Inferior parietal cortex (tissue), 1 donor: Measurements from ENCODE around the gene TTC1.
A peak's percentile ranks its signal among the peaks of the same experiment; 100 is the strongest.
"Not testable (repeated sequence)": the region's sequence is repeated elsewhere in the genome, so short reads cannot be mapped to it uniquely, and the experiment has no call there.

Source experiments
- DNase-seq: peaks from one replicate; pipeline ENCODE4 v3.0.0-alpha.2; 2016; ENCODE audit errors: extremely low spot score

TTC1 gene

DNA sequence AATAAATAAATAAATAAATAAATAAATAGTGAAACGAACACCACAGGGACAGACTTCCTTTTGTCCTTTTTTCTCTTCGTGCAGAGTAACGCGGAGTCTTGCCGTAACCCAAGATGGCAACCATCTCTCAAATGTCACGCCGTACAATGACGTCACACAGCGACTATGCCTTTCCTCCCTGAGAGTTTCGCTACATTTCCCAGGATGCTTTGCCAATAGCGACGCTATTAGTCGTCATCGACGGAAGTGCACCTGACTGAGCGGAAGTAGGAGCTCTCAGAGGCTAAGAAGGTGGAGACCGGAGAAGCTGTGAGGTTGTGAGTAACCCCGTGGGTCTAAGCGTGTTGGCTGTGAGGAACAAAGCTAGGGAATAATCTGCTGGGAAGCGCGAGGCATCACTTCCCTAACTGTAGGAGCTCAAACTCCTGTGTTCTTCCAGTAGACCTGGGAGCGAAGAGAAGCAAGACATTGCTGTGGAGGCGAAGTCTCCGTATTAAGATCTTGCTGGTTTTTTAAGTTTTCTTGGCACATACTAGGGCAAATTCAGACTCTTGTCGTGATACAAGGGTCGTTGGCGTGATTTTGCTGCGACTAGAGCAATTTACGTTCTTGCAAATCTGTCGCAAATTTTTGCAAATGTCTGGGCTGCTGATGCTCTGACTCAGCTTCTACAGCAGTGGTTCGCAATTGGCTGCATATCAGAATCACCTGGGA lies at the start of gene TTC1:
Gene TTC1 (plus strand): TSS at position 263 of the 714 bp plus-strand sequence. CDS start 1,390 bp downstream, outside the sequence.
- peak; percentile 100 for DNase-seq

DNA sequence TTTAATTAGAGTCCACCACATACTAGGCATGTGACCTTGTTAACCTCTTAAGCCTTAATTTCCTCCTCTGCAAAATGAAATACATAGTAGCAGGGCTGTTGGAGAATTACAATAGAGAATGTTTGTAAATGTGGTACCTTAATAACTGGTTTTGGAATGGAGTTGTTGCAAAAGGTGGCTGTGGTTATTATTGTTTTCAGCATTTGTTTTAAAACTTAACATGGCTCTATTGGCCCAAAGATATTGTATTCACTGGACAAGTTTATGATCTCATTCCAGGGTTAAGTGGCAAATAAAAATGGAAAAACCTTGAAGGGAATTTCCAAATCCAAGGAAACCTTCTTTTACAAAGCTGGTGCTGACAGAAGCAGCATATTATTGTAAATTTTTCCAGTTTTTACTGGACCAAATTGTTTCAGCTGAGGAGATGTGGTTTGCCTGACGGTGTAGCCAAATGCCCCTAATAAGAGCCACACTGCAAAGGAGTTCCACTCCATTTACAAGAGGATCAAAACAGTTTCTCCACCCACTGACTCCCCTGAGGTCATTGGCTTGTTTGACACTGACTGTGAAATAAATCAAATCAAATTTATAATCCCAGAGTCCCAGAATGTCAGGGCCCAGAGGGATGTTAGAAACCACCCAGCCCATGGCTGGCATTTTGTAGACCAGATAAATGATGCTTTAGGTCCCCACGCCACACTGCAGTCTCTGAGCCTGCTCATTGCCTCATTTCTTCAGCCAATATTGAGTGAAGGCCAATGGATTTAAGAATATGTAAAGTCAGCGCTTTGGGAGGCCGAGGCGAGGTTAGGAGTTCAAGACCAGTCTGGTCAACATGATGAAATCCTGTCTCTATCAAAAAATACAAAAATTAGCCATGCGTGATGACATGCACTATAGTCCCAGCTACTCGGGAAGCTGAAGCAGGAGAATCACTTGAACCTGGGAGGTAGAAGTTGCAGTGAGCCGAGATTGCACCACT lies 47.5 kb upstream of the TTC1 start:
- no peak for DNase-seq

DNA sequence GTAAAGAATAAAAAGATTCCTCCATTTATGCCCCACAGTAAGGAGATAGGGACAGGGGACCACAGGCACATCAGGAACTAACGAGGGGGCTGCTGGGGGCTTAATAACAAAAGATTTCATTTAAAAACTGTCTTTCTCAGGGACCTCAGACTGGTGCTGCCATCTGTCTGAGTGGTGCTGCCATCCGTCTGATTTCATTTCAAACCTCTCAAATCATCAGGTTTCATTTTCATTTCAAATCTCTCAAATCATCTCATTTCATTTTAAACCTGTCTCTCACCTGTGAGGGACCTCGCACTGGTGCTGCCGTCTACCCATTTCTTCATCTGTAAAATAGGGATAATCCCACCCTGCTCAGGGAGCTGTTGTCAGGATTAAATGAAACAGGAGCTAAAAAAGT lies 46.7 kb upstream of the TTC1 start:
- DNase-seq = no peak

GRCh38 chr5:159963935-159964334 lies 45.0 kb upstream of the TTC1 start:
- no peak for DNase-seq

DNA sequence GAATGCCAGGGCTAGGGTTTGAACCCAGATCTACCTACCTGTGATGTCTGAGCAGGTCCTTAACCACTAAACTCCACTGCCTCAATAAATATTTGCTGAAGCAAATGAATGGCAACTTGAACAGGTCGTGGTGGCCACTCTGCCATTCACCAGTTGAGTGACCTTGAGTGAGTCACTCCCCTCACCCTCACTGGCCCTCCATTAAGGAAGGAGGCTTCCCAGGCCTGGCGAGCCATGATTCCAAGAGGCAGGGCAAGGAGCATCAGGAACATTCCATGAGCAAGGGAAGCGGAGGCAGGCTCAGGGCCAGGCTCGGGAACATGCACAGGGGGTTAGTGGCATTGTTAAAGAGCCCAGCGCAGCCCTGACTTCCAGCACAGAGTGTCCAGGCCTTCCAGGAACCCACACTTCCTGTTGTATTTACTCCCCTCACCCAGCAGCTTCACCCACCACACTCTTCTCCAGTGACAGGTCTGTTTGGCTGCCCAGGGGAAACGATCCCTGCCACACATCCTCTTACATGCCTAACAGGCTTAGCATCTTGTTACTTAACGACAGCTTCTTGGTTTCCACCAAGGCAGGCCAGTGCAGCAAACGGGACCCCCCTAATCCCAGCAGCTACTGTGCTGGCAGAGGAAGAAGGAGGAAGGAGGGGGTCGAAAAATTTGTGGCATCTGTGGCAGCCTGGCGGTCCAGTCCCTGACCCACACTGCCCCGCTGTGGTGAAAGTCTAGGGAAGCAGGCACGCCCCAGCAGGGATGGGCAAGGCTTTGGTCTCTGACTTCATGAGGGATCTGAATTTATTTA lies 43.7 kb upstream of the TTC1 start:
- no peak for DNase-seq

GRCh38 chr5:159965838-159966128 lies 43.2 kb upstream of the TTC1 start:
- not testable (repeated sequence) for DNase-seq

DNA sequence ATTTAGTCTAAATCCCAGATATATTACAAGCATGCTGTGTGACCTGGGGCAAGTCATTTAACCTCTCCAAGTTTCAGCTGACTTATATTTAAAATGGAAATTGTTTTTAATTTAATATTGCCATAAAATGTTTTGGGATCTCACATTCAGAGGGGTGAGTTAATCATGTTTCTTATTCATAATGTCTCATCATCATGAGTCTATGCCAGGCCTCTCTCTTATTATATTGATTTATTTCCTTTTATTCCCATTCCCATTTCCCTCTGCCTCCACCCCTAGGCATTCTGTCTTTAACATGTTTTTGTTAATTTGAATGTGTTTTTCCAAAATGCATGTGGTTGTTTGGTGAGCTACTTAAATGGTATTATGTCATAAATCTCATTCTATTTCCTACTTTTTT lies 39.0 kb upstream of the TTC1 start:
- DNase-seq = no peak

DNA sequence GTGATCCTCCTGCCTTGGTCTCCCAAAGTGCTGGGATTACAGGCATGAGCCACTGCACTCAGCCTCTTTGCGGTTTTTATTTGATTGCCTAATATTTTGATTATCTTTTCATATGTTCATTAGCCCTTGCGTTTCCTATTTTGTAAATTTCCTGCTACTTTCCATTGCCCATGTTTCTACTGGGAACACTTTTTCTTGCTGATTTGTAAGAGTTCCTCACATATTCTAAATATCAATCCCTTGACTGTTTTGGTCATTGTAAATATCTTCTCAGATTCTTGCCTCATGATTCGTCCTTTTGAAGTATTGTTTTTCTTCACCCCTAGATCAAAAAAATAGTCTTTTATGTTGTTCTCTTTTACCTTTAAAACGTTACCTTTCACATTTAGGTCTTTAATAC lies 37.9 kb upstream of the TTC1 start:
- DNase-seq = no peak

DNA sequence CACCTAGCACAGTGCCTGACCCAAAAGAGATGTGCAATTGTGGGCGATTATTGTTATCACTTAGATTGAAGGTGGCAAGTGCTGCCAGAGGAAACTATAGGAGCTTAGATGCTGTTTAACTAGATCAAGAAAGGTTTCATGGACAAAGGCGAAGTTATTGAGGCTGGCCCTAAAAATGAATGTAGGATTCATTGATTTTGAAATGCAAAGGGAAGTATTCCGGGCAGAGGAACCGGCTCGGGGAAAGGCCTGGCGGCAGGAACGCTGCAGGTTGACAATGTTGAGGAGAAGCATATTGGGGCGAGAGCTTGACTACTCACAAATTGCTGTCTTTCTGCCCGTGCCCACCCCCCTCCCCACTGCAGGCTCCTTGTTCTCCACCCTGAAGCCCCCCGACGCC lies 37.4 kb upstream of the TTC1 start:
- no peak for DNase-seq

DNA sequence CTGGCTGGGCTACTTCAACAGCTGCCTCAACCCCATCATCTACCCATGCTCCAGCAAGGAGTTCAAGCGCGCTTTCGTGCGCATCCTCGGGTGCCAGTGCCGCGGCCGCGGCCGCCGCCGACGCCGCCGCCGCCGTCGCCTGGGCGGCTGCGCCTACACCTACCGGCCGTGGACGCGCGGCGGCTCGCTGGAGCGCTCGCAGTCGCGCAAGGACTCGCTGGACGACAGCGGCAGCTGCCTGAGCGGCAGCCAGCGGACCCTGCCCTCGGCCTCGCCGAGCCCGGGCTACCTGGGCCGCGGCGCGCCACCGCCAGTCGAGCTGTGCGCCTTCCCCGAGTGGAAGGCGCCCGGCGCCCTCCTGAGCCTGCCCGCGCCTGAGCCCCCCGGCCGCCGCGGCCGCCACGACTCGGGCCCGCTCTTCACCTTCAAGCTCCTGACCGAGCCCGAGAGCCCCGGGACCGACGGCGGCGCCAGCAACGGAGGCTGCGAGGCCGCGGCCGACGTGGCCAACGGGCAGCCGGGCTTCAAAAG lies 36.9 kb upstream of the TTC1 start:
- no peak for DNase-seq

GRCh38 chr5:159972538-159973362 lies 36.2 kb upstream of the TTC1 start:
- no peak for DNase-seq

- DNase-seq = no peak
Observed at GRCh38 chr5:159975462-159976019, 33.4 kb upstream of the TTC1 start.

DNA sequence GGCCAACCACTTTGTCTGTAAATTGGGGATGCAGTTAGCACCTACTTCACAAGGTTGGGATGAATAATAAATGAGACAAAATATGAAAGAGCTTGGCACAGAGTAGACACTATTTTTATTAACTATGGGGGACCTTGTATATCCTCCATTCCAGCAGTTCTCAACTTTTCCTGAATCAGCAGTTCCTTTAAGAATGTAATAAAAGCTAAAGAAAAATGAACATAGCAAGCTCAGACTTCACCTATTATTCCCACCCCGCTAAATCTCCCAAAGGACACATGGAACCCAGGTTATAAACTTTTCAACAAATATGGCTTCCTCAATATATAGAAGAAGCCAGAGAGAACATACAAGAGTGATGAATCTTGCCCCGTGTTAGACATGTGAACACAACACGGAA lies 32.0 kb upstream of the TTC1 start:
- no peak for DNase-seq

DNA sequence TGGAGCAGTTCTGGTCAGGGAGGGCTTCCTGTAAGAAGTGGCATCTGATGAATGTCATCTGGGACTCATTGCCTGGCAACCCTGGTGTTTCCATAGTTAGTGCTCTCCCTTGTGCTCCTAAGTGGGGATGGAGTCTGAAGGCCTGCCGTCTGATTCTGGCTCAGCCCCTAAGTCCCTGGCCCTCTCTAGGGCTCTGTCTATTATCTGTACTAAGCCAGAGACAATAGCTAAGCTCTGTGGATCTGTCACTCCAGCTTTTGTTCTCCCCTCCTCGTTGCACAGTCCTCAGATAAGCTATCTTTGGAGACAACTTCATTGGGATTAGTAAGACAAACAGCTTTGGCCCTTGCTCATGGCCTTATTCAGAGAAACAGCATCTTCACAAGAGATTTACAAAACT lies 30.6 kb upstream of the TTC1 start:
- no peak for DNase-seq

DNA sequence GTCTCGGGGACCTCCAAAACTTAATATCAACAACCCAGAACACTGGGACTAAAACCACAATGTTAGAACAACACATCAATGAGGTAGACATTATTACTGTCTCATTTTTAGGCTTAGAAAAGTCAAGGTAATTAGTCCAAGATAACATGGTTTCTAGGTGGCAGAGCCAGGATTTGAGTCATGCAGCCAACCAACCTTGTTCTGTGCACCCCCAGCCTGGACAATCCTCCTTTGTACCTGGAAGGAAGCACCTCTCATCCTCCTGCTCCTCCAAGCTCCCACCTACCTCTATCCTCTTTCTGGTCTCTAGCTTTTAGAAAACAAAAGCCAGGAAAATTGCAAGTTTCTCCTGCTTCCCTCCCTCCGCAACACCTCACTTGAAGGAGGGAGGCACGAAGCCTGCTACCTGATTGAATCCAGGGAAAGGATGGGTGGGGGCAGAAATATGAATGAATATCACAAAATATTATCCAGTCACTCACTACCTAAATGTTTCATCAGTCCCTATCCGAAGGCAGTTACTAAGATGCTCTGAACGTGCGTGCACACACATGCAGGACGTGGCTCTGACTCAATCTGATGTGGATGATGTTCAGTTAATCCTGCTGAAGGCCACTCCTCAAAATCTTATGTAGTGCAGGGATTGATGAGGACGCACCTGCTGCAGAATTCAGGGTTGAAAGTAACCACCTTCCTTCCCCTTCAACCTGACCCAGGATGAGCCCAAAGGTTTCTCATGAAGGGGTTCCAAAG lies 26.3 kb upstream of the TTC1 start:
- DNase-seq = no peak

DNA sequence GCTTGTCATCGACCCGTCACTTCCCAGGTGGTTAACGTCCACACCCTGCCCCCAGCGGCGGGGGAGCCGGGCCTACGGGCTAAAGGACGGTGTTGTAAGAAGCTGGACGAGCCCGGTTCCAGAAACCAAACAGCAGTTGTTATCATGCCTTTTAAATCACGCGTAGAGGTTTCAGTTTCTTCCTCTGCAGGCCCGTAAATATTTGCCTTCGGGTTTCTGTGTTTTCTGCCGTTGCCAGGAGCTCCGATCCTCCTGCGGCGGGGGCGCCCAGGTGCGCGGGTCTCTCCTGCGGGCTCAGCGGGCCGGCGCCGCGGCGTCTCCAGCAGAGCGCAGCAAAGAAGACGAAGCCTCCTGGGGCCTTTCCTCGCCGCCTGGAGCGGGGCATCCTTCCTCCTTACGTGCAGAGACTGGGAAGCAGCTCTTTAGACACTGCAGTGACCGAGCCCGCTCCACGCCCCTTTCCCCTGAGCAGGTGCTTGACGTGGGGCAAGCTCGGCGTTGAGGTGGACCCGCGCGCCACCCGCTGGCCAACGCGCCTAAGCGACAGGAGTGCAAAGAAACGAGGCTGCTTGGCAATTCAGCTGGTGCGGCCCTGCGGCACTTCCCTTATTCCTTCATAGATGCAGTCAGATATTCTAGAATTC lies 21.8 kb upstream of the TTC1 start:
- peak; percentile 62 for DNase-seq

GRCh38 chr5:159990506-159990905 lies 18.4 kb upstream of the TTC1 start:
- DNase-seq = no peak

DNA sequence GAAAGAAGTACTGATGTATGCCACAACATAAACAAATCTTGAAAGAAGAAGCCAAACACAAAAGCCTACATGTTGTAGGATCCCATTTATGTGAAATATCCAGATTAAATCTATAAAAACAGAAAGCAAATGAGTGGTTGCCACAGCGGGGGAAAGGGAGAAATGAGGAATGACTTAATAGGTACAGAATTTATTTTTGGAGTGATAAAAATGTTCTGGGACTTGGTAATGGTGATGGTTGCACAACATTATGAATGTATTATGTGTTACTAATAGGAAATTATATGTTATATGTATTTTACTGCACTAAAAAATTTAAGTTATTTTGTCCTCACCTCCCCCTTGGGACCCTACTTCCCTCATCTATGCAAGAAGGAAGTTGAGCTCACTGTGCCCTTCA lies 16.4 kb upstream of the TTC1 start:
- DNase-seq = no peak

- DNase-seq = no peak
Observed at GRCh38 chr5:159993194-159993593, 15.7 kb upstream of the TTC1 start.

- DNase-seq = no peak
Observed at GRCh38 chr5:159995907-159996306, 13.0 kb upstream of the TTC1 start.
